ENCODE measurements around the gene SPATS1.
"Not testable (repeated sequence)": the region's sequence is repeated elsewhere in the genome, so short reads cannot be mapped to it uniquely, and the experiment has no call there.

SPATS1 gene

GRCh38 chr6:44346818-44347217 is 4.4 kb downstream of the SPATS1 start:
- not testable (repeated sequence) for DNase-seq

- DNase-seq, result no peak
These were observed 7.6 kb downstream of the SPATS1 start for GRCh38 chr6:44349904-44350649.

GRCh38 chr6:44350650-44350994 is 8.2 kb downstream of the SPATS1 start:
- not testable (repeated sequence) for DNase-seq

- no peak for DNase-seq
These were observed 9.8 kb downstream of the SPATS1 start for GRCh38 chr6:44352259-44352658.

DNA sequence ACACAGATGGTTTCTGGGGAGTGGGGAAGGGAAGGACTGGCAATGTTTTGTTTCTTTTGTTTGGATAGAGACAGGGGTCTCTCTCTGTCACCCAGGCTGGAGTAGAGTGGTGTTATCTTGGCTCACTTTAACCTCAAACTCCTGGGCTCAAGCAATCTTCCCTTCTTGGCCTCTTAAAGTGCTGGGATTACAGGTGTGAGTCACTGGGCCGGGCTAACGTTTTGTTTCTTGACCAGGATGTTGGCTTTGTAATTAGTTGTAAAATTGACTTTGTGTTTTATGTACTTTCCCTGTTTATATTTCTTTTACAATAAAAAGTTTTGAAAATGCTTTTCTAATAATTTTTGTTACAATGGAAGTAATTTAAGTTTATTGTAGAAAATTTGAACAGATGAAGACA is 10.9 kb downstream of the SPATS1 start:
- DNase-seq, result no peak

DNA sequence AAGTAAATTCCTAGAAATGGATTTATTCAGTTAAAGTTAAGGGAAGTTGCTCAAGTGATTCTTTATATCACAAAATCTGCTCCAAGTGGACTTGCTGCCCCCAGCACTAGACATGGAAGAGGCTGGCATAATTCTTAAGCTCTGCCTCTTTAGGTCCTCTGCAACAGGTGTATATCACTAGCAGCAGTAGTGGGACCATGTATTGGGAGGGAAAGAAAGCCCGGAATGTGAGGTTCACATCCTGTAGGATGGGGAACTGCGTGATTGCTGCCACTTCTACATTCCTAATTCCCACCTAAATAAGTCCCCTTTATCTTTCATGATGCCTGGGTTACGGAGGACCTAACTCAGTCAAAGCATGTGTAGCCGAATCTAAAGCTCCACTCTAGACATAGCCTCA is 13.2 kb downstream of the SPATS1 start:
- no peak for DNase-seq

- DNase-seq, result no peak
These were observed 14.0 kb downstream of the SPATS1 start for GRCh38 chr6:44356487-44356886.

GRCh38 chr6:44359973-44360372 is 17.5 kb downstream of the SPATS1 start:
- DNase-seq, result no peak

DNA sequence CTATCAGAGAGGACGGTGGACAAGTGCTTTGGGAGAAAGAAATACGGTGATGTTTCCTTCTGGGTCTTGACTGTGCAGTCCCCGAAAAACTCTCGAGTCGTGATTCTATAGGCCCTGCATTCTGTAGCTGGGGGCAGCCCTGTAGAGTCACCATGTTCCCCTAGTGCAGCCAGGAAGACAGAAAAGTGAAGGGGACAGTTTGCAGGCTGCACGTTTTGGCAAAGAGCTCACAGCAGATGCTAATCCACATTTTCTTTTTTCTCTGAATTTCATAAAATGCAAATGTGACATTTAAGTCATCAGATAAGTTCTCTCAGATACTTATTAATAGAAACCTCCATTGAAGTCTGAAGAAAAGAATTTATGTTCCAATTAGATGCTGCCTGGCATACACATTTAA is 19.5 kb downstream of the SPATS1 start:
- no peak for DNase-seq

DNA sequence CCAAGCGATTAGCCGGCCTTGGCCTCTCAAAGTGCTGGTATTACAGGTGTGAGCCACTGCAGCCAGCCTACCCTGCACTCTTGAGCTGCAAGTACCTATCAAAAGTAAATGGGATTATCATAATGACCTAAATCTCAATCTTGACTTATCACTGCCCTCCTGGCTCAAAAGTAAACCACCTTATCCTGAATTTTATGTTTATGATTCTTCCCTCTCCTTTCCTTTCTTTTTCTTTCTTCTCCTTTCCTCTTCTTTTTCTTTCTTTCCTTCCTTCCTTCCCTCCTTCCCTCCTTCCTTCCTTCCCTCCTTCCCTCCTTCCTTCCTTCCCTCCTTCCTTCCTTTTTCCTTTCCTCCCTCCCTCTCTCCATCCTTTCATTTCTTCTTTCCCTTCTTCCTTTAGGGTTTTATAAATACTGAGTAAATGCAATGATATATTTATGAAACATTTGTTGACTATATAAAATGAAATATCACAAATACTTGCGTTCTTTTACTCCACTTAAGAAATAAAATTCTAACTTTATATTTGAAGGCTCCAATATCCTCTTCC is 21.0 kb downstream of the SPATS1 start:
- no peak for DNase-seq

DNA sequence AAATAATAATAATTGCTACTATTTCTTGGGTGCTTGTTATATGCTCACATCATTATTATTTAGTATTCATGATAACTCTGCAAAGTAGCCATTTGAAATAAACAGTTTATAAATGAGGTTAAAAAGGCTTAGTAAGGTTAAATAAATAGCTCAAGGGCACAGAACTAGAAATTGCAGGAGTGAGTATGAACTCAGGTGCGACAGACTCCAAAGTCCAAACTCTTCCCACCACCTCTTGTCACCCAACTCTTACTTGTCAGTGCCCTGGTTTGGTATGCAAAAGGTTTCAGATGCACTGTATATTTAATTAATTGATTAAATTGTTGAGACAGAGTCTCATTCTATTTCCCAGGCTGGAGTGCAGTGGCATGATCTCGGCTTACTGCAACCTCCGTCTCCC is 24.3 kb downstream of the SPATS1 start:
- DNase-seq, result no peak

DNA sequence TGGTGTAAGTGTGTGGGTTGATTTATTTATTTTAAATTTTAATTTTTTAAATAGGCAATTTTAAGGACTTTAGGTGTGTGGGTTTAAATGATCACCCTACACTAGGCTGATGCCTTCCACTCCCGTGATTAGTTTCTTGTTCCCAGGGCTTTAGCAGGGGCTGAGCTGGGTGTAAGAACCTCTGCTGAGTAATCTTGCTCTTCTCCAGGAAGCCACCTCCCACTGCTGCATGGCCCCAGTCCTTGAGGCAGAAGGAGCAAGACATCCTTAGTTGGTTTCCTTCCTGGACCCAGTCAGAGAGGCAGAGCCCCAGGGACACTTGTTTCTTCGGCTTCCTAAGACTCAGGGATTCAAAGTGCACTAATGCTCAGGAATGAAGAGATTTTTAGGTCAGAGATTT is 25.2 kb downstream of the SPATS1 start:
- DNase-seq, result no peak

DNA sequence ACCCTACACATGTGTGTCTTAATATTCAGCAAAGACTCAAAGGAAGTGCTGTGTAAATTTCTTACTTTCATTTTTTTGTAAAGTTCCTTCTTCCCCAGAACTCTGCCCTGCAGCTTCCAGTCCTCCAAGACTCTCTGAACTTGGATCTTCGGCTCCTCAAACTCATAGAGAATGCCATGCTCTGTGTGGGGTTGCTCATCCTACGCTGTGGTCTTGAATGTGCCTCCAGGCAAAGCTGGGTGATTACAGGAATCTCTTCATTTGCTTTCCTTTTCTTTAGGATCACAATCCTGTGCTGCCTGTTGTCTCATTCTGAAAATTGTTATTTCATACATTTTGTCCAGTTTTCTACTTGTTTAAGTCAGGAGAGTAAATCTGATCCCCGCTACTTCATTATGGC is 30.6 kb downstream of the SPATS1 start:
- DNase-seq, result no peak

- no peak for DNase-seq
These were observed 31.3 kb downstream of the SPATS1 start for GRCh38 chr6:44373787-44374186.

GRCh38 chr6:44375071-44375470 is 32.6 kb downstream of the SPATS1 start:
- no peak for DNase-seq

GRCh38 chr6:44377484-44377883 is 35.0 kb downstream of the SPATS1 start:
- no peak for DNase-seq

DNA sequence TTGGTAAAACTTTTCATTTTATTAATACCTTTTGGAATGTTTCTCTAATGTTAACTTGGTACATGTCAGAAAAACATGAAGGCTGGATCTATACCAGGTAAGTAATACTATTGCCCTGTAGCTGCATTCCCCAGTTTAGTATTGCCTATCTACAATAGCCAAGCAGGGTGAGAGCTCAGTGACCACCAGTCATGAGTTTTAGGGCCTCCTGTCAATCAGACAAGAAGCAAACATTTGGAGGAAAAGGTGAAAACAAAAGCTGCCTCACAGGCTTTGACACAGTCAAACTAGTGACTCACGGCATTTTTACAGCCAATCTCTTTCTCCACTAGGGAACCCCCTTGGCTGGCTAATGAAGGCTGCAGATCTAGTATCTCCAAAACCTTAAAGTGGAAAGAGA is 35.5 kb downstream of the SPATS1 start:
- DNase-seq, result no peak

DNA sequence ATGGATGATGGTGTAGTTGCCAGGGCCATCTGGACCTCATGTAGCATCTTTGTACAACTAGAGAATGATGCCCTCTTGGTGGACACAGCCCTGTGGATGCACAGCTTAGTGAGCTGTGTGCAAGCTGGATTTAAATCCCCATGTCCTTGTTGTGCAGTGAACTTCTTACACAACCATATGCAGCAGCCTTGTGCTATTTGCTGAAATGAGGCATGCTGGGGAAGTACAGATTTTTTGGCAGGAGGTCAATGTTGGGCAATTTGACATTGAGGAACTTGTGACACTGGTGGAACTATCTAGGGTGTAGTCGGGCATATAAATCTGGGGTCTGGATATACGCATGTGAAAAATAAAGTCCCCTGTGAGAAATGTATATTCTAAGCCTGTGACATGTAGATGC is 39.3 kb downstream of the SPATS1 start:
- peak; percentile 5 for DNase-seq

GRCh38 chr6:44386364-44386928 is 44.0 kb downstream of the SPATS1 start:
- DNase-seq, result no peak

DNA sequence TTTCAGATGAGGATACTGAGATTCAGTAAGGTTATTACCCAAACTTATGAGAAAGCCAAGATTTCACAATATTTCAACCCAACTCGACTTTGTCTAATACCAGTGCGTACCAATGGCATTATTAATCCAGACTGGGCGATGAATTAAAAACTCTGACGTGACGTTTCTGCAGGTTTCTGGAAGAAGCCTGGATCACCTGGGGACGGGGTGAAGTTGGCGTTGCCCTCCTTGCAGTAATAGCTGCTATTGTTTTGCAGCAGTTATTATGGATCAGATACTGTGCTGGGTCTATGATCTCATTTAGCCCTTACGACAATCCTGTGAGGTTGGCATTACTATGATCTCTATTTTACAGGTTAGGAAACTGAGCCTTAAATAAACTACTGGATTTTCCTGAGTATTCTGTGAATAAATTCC is 44.5 kb downstream of the SPATS1 start:
- DNase-seq, result peak; percentile 60

GRCh38 chr6:44387346-44388134 is 45.1 kb downstream of the SPATS1 start, which contains the start of gene CDC5L:
Gene CDC5L (plus strand): TSS chr6:44387706. CDS start chr6:44387824, 118 bp downstream.
- DNase-seq, result peak; percentile 99

GRCh38 chr6:44388135-44388487 is 45.7 kb downstream of the SPATS1 start:
- DNase-seq, result no peak

GRCh38 chr6:44388887-44389286 is 46.4 kb downstream of the SPATS1 start:
- no peak for DNase-seq

GRCh38 chr6:44390158-44390683 is 47.8 kb downstream of the SPATS1 start:
- no peak for DNase-seq

All from HCEC 1CT (cell line).